ENCODE data around the gene ELOVL5. TPM values are rescaled to one million over a fixed set of nuclear protein-coding genes. Genes with fewer than 3 reads are reported as not detected.
"Not testable (repeated sequence)": the region's sequence is repeated elsewhere in the genome, so short reads cannot be mapped to it uniquely, and the experiment has no call there.

Gene ELOVL5
- total RNA-seq (2014; rRNA removed; shearing (Covaris generic)), result 68.1 and 71.7 TPM in 2 replicates

- H3K4me1 ChIP-seq, result no peaks in the 10 kb centered on the region
- DNase-seq, result peak; percentile 95 to 96
- H3K27ac ChIP-seq, result peak within 1 kb of the TSS; percentile 54
- H3K4me3 ChIP-seq, result peak within 1 kb of the TSS; percentile 74
- H3K9me3 ChIP-seq (replicated peaks), result no peaks in the 10 kb centered on the region
- H3K27me3 ChIP-seq, result no peaks in the 10 kb centered on the region
- no peaks in the 10 kb centered on the region; the same call in 1 of the 2 replicates for H3K36me3 ChIP-seq
These were observed at the start of gene ELOVL5 for GRCh38 chr6:53348371-53349208. Gene ELOVL5 (minus strand): TSS chr6:53348950. CDS start chr6:53295699, 53,251 bp downstream.

- Histone ChIP-seq H3K27ac (no peak overlapping the region), H3K27me3 (no peaks in the 10 kb centered on the region), H3K9me3 (replicated peaks) (no peaks in the 10 kb centered on the region), H3K4me3 (no peak overlapping the region), H3K4me1 (no peaks in the 10 kb centered on the region), H3K36me3 (no peaks in the 10 kb centered on the region)
- DNase-seq, result no peak
These were observed 48.5 kb upstream of the ELOVL5 start for GRCh38 chr6:53397283-53397682.

- Histone ChIP-seq H3K27ac (no peak overlapping the region), H3K27me3 (no peaks in the 10 kb centered on the region), H3K4me3 (no peak overlapping the region), H3K9me3 (replicated peaks) (no peaks in the 10 kb centered on the region), H3K36me3 (no peaks in the 10 kb centered on the region), H3K4me1 (no peaks in the 10 kb centered on the region)
- DNase-seq, result no peak
These were observed 47.2 kb upstream of the ELOVL5 start for GRCh38 chr6:53395986-53396385.

GRCh38 chr6:53394704-53395103, 46.0 kb upstream of the ELOVL5 start:
- DNase-seq, result no peak
- no peaks in the 10 kb centered on the region for H3K9me3 ChIP-seq (replicated peaks)
- H3K27me3 ChIP-seq, result no peaks in the 10 kb centered on the region
- no peak overlapping the region for H3K27ac ChIP-seq
- no peaks in the 10 kb centered on the region for H3K4me1 ChIP-seq
- H3K4me3 ChIP-seq, result no peak overlapping the region
- no peaks in the 10 kb centered on the region for H3K36me3 ChIP-seq

- Histone ChIP-seq H3K36me3 (no peaks in the 10 kb centered on the region), H3K27me3 (no peaks in the 10 kb centered on the region), H3K9me3 (replicated peaks) (no peaks in the 10 kb centered on the region), H3K4me3 (no peak overlapping the region), H3K27ac (no peak overlapping the region), H3K4me1 (no peaks in the 10 kb centered on the region)
- no peak for DNase-seq
These were observed 42.4 kb upstream of the ELOVL5 start for GRCh38 chr6:53391170-53391569.

- Histone ChIP-seq H3K9me3 (replicated peaks) (no peaks in the 10 kb centered on the region), H3K27me3 (no peaks in the 10 kb centered on the region), H3K4me1 (no peaks in the 10 kb centered on the region), H3K36me3 (no peaks in the 10 kb centered on the region), H3K4me3 (no peak overlapping the region), H3K27ac (no peak overlapping the region)
- no peak for DNase-seq
These were observed 41.3 kb upstream of the ELOVL5 start for GRCh38 chr6:53390010-53390409.

GRCh38 chr6:53388615-53389014, 39.9 kb upstream of the ELOVL5 start:
- DNase-seq; H3K9me3 ChIP-seq (replicated peaks); H3K27ac ChIP-seq; H3K4me3 ChIP-seq; H3K4me1 ChIP-seq; H3K36me3 ChIP-seq; H3K27me3 ChIP-seq: not testable (repeated sequence)

- H3K36me3 ChIP-seq, result no peaks in the 10 kb centered on the region
- H3K9me3 ChIP-seq (replicated peaks), result no peaks in the 10 kb centered on the region
- no peaks in the 10 kb centered on the region for H3K4me1 ChIP-seq
- H3K4me3 ChIP-seq, result no peak overlapping the region
- no peaks in the 10 kb centered on the region for H3K27me3 ChIP-seq
- no peak for DNase-seq
- H3K27ac ChIP-seq, result no peak overlapping the region
These were observed 33.7 kb upstream of the ELOVL5 start for GRCh38 chr6:53382421-53382820.

GRCh38 chr6:53378208-53378607, 29.5 kb upstream of the ELOVL5 start:
- H3K27ac ChIP-seq, result no peak overlapping the region
- H3K4me1 ChIP-seq, result no peaks in the 10 kb centered on the region
- no peak overlapping the region for H3K4me3 ChIP-seq
- no peaks in the 10 kb centered on the region for H3K36me3 ChIP-seq
- no peaks in the 10 kb centered on the region for H3K27me3 ChIP-seq
- no peak for DNase-seq
- no peaks in the 10 kb centered on the region for H3K9me3 ChIP-seq (replicated peaks)

- Histone ChIP-seq H3K27me3 (no peaks in the 10 kb centered on the region), H3K9me3 (replicated peaks) (no peaks in the 10 kb centered on the region), H3K4me1 (no peaks in the 10 kb centered on the region), H3K4me3 (no peak overlapping the region), H3K36me3 (no peaks in the 10 kb centered on the region), H3K27ac (no peak overlapping the region)
- DNase-seq, result no peak
These were observed 29.0 kb upstream of the ELOVL5 start for GRCh38 chr6:53377793-53378192.

GRCh38 chr6:53377289-53377688, 28.5 kb upstream of the ELOVL5 start:
- Histone ChIP-seq H3K4me1 (no peaks in the 10 kb centered on the region), H3K4me3 (no peak overlapping the region), H3K9me3 (replicated peaks) (no peaks in the 10 kb centered on the region), H3K36me3 (no peaks in the 10 kb centered on the region), H3K27ac (no peak overlapping the region), H3K27me3 (no peaks in the 10 kb centered on the region)
- no peak for DNase-seq

GRCh38 chr6:53376661-53377226, 28.0 kb upstream of the ELOVL5 start:
- H3K27me3 ChIP-seq, result no peaks in the 10 kb centered on the region
- no peak overlapping the region for H3K27ac ChIP-seq
- no peak overlapping the region for H3K4me3 ChIP-seq
- H3K9me3 ChIP-seq (replicated peaks), result no peaks in the 10 kb centered on the region
- H3K36me3 ChIP-seq, result no peaks in the 10 kb centered on the region
- DNase-seq, result no peak
- no peaks in the 10 kb centered on the region for H3K4me1 ChIP-seq

GRCh38 chr6:53375847-53376246, 27.1 kb upstream of the ELOVL5 start:
- Histone ChIP-seq H3K4me1 (no peaks in the 10 kb centered on the region), H3K27ac (no peak overlapping the region), H3K4me3 (no peak overlapping the region), H3K9me3 (replicated peaks) (no peaks in the 10 kb centered on the region), H3K36me3 (no peaks in the 10 kb centered on the region), H3K27me3 (no peaks in the 10 kb centered on the region)
- no peak for DNase-seq

- Histone ChIP-seq H3K4me1 (no peaks in the 10 kb centered on the region), H3K27me3 (no peaks in the 10 kb centered on the region), H3K9me3 (replicated peaks) (no peaks in the 10 kb centered on the region), H3K27ac (no peak overlapping the region), H3K36me3 (no peaks in the 10 kb centered on the region), H3K4me3 (no peak overlapping the region)
- DNase-seq, result no peak
These were observed 24.9 kb upstream of the ELOVL5 start for GRCh38 chr6:53373638-53374037.

GRCh38 chr6:53369876-53370515, 21.2 kb upstream of the ELOVL5 start:
- Histone ChIP-seq H3K4me3 (no peak overlapping the region), H3K27me3 (no peaks in the 10 kb centered on the region), H3K27ac (no peak overlapping the region), H3K36me3 (no peaks in the 10 kb centered on the region), H3K9me3 (replicated peaks) (no peaks in the 10 kb centered on the region), H3K4me1 (no peaks in the 10 kb centered on the region)
- DNase-seq, result peak in 1 of 2 experiments; percentile 11

Data from SJCRH30 (cell line).